GM18858 (cell line): ENCODE data around the gene ATRN.
"Not testable (repeated sequence)": the region's sequence is repeated elsewhere in the genome, so short reads cannot be mapped to it uniquely, and the experiment has no call there.

Experiments
- ATAC-seq: cut with Tn5 transposase; IDR thresholded peaks from one replicate; pipeline ENCODE4 v1.9.1; 2021; ENCODE audit not compliant: unreplicated experiment

ATRN gene

DNA sequence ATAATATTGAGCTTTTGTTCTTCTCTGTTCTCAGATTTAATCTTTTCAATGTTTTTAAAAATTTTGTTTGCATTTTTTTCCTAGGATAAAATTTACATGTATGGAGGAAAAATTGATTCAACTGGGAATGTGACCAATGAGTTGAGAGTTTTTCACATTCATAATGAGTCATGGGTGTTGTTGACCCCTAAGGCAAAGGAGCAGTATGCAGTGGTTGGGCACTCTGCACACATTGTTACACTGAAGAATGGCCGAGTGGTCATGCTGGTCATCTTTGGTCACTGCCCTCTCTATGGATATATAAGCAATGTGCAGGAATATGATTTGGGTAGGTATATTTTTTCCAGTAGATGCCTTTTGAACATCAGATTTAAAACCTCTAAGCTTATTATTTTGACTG lies 89.8 kb downstream of the ATRN start:
- ATAC-seq, result no peak

DNA sequence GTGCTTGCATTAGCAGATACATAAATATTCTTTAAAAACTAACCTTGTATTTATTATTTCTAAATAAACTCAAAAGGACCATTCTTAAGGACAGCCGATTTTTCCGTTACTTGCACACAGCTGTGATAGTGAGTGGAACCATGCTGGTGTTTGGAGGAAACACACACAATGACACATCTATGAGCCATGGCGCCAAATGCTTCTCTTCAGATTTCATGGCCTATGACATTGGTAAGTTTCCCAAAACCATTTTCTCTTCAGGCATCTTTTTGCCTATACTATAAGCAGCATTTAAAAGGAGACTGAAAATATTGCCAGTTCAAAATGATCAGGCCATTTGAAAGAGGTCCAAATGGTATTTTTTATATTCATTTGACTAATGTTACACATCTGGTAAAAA lies 92.3 kb downstream of the ATRN start:
- ATAC-seq, result no peak

DNA sequence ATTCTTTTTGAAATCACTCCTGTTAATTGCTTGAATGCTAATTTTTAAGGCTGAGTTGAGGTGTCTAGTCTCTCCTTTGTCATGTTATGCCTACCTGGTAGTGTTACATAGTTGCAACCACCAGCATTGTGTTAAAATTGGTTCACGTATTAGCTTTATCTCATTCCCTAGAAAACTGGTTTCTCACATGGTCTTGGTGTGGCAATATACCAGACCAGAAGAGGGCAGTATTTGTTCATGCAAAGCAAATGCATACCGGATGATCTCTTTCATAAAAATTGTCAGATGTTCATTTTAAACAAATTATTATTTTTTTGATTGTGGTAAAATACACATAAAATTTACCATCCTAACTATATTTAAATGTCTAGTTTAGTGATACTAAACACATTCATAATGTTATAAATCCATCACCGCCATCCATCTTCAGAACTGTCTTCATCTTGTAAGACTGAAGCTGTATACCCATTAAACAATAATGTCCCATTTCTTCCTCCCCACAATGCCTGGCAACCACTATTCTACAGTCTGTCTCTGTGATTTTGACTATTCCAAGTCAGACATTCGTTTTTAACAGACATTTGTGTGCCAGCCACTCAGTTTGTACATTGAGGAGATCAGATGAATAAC lies 92.8 kb downstream of the ATRN start:
- ATAC-seq, result no peak

DNA sequence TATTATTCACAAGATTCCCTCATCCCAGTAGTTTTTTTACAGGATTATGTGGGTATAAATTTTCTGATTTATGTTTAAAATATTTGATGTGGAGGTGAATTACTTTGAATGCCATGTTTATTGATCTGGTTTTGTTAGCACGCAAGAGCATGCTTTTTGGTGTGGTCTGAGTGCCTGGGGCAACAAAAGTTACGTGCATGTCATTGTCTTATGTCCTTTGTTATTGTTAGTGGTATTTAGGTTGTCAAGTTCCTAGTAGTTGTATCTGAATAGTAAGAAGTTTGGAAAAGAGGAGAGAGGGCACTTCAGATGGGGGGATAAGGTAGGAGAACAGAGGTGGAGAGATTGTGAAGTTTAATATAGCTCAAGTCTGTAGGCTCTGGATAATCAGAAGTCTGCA lies 95.0 kb downstream of the ATRN start:
- ATAC-seq, result no peak

DNA sequence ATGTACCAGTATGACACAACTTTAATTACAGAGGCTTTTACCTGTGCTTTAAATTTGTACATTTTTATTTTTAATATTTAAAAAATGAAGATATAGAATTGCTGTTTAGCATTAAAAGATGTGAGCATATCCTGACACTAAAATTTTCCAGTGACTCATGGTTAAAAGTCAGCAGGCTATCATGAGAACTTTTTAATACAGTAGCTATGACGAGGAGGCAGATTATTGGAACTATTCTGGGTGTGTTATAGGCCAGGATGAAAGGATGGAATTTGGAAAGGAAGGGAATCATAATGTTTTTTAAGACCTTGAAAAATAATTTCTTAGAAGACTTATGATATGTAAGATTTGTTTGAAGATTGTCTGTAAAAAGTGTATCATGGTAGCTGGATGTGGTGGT lies 101.3 kb downstream of the ATRN start:
- no peak for ATAC-seq

DNA sequence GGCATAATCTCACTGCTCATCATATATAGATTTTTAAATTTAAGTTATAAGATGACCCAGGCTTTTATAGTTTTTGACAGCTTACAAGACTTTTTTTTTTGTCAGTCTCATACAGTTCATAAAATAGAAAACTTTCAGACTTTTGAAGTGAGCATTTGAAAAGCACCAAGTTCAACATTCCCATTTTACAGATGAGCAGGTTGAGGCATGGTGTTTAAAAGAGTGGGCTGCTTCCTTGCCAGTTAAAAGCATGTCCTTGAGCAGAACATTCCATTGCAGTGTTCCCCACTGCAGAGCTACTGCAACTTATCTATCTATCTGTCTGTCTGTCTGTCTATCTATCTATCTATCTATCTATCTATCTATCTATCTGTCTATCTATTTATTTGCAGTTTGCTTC lies 105.5 kb downstream of the ATRN start:
- ATAC-seq, result no peak

DNA sequence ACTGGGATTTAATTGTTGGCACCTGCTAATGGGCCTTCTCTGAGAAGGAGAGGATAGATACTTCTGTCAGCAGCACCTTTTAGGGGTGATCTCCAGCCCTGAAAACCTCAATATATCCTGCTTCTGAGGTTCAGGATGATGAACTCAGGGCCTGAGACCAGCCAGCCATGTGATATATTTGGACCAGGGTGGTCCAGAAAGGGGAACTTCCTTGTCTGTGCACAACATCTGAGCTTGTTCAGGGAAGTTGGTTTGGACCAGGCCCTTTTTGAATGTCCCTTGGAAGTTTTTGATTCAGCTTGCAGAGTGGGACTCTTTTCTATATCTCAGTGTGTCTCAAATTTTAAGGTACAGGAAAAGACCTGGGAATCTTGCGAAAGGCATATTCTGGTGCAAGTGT lies 106.5 kb downstream of the ATRN start:
- ATAC-seq, result no peak

DNA sequence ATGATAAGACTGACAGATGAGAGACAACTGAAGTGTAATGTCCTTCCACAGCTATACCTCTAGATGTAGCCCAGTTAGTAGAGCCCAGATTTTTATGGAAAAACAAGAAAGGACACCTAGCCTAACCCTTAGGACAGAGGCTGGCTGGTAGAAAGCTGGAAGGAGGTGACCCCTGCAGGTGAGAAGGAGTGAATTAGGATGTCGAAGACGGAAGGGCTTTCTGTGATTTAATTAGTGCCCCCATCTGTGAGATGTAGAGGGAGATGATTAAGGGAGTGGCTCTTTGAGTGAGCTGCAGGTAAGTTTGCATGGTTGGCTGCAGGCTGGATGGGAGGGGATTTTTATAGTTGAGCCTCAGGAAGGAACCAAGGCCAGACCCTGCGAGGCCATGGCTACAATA lies 109.6 kb downstream of the ATRN start:
- no peak for ATAC-seq

DNA sequence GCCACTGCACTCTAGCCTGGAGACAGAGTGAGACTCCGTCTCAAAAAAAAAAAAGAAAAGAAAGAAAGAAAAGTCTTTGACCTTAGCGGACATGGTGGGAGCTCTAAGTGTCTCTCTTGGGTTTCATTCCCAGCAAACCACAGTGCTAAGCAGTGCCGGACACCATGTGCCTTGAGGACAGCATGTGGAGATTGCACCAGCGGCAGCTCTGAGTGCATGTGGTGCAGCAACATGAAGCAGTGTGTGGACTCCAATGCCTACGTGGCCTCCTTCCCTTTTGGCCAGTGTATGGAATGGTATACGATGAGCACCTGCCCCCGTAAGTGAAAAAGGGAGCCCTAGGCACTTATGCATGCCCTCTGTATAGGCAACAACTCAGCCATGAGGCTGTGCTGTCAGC lies 112.9 kb downstream of the ATRN start:
- no peak for ATAC-seq

DNA sequence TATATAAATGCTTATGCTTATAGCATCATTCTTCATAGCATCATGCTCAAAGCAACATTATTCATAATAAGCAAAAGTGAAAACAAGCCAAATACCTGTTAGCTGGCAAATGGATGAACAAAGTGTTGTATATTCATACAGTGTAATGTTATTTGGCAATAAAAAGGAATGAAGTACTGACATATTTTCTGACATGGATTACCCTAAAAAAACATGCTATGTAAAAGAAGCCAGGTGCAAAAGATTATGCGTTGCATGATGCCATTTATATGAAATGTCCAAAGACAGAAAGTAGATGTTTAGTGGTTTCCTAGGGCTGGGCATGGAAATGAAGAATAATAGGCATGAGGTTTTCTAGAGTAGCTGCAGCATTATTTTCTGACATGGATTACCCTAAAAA lies 115.3 kb downstream of the ATRN start:
- ATAC-seq, result no peak

DNA sequence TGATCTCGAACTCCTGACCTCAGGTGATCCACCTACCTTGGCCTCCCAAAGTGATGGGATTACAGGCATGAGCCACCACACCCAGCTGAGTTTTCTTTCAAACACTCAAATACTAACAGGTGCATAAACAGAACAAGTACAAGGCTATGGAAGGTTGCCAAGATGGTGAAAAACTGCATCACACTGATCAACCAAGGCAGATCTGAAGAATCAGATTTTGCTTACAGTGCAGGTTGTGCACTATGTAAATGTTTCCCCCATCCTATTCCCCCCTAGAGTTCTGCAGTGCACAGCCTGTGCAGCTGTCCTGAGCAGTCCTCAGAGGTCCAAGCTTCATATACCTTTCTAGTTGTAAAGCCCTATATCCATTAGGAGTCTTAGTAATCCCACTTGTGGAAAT lies 119.3 kb downstream of the ATRN start:
- no peak for ATAC-seq

DNA sequence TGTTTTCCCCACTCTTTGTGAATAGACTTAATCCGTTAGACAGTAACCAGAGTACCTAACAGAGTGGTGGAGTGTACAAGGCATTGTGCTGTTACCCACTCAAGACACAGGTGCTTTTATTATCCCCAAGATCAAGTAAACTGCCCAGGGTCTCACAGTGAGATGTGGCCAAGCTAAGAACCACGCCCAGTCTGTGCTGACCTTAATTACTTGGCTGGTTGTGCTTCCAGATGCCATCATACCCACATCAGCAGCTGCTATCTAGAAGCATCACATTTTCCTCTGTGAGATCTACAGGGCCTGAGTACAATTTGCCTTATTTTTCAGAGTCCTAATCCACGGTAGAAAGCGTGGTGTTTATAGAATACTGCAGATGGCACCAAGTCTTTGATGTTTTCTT lies 122.1 kb downstream of the ATRN start:
- no peak for ATAC-seq

DNA sequence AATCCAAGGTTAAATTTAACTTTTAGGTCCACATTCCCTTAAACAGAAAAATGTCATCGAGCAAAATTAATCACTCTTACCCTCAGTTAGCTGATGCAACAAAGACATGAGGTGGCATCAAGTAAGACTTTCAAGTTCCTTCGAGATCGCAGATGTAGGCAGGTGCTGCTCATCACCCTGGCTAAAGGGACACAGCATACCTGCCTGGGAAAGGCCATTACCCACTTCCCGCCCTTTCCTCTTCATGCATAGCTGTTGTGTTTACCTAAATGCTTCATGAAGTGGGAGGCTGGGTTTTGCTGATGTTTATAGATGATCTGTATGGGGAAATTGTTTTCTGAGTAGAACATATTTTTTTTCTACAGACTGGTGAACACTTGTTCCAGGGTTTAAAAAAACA lies 124.7 kb downstream of the ATRN start:
- ATAC-seq, result no peak

DNA sequence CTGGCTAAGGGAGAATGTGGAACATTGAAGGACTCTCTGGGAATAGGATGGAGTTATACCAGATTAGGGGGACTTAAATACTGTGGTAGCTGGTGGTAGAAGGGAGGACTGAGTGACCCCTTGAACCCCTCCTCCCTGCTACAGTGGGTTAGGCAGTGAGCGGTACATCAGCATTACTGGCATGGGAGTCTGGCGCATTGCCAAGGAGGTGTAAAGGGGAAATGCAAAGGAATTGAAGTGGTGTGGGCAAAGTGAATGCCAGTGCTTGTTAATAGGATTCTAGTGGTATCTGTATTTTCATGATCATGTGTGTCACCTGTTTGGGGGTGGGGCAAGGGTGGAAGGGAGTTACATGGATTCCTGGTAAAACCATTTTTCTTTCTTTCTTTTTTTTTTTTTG lies 132.3 kb downstream of the ATRN start:
- ATAC-seq, result no peak

DNA sequence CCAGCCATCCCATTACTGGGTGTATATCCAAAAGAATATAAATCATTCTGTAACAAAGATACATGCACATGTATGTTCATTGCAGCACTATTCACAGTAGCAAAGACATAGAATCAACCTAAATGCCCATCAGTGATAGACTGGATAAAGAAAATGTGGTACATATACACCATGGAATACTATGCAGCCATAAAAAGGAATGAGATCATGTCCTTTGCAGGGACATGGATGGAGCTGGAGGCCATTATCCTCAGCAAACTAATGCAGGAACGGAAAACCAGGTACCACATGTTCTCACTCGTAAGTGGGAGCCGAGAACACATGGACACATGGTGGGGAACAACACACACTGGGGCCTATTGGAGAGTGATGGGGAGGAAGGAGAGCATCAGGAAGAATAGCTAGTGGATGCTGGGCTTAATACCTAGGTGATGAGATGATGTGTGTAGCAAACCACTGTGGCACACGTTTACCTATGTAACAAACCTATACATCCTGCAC lies 134.6 kb downstream of the ATRN start:
- ATAC-seq, result not testable (repeated sequence)

DNA sequence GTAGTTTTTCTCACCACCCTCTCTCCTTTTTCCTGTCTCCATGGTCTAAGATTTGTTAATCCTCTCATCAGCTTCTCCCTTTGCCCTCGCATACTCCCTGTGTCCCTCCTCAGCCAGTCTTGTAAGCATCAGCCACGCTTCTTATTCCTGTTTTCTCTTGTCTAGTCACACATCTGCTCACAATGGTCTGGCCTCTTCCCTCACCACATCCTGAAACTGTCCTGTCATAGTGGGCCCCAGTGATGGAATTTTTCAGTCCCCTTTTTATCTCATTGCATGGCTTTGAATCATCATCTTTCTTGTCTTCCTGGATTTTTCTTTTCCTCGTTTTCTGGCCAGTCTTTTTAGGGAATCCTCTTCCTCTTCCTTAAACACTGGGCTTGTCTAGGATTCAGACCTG lies 135.2 kb downstream of the ATRN start:
- no peak for ATAC-seq

DNA sequence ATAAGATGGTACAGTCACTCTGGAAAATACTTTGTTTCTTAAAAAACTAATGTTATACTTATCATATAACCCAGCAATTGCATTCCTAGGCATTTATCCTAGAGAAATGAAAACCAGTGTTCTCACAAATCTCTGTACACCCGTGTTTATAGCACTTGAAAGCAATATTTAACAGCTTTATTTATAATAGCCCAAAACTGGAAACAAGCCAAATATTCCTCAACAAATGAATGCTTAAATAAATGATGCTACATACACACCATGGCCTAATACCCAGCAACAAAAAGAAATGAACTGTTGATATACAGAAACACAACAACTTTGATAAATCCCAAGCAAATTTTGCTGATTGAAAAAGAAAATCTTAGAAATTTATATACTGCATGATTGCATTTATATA lies 141.1 kb downstream of the ATRN start:
- no peak for ATAC-seq

DNA sequence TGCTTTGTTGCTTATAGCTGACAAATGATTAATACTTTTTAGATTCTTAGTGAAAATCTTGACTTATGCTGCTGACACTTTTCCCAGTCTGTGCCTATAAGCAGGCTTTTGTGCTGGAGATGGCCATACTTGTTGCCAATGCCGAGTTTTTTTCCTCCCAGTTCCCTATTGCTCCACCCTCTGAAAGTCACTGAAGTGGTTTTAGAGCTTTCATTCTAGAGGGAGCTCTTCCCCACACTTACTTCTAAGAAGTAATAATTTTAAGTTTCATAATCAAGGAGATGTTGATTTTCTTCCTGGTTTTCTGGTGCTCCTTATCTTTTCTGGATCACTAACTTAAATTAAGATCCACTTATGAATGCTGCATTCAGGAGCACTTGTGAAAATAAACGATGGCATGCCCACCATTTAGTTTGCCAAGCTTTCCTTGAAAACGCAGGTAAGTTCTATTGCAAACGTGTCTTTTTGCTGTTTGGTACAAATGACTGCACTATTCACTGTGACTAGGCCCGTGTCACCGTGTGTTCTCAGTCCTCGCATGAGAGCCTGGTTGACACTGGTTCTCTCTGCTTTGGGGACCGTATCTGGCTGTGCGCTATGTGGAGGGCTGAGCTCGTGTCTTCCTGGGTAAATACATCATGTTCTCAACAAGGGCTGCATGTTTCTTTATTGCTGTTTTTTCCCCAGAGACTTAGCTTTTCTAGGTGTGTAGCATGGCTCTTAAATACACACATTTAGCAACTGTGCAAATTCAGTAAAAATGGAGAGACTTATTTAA lies 142.2 kb downstream of the ATRN start:
- ATAC-seq, result no peak

DNA sequence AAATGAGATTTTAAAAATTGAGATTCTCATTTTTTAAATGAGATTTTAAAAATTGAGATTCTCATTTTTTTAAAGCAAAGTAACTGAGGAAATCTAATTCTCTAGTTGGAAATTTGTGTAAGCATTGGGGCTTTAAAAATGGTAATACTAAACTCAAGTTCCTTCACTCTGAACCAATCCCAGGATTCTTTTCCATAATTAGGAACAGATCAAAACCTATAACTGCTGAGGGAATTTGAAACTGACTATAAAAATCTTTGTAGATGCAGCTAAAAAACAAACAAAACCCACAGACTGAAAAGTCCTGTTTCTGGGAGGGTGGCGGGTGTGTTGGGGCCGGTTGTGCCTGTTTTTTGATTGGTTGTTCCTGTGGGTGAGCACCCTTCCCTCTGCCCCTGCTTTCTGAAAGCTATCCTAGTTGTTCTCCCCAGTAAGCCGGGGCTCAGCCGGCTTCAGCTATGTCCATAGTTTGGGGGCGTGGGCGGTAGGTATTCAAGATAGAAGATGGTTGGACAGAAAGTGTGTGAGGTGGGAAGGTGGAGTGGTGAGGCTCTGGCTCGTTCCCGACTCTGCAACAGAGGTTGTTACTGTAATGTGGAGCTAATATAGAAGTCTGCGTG lies 143.1 kb downstream of the ATRN start:
- ATAC-seq, result no peak

DNA sequence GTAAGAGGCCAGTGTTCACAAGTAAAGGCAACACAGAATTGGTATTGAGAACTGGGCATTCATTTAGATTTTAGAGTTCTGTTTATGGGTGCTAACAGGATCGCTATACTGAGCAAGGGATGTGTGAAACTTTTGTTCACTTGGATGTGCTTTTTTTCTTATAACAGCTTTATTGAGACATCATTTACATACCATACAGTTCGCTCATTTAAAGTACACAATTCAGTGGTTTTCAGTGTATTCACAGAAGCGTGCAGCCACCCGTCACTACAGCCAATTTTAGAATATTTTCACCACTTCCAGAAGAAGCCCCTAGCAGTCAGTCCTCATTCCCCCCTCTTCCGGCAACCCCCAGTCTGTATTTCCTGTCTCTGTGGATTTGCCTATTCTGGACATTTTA lies 143.6 kb downstream of the ATRN start:
- ATAC-seq, result no peak

DNA sequence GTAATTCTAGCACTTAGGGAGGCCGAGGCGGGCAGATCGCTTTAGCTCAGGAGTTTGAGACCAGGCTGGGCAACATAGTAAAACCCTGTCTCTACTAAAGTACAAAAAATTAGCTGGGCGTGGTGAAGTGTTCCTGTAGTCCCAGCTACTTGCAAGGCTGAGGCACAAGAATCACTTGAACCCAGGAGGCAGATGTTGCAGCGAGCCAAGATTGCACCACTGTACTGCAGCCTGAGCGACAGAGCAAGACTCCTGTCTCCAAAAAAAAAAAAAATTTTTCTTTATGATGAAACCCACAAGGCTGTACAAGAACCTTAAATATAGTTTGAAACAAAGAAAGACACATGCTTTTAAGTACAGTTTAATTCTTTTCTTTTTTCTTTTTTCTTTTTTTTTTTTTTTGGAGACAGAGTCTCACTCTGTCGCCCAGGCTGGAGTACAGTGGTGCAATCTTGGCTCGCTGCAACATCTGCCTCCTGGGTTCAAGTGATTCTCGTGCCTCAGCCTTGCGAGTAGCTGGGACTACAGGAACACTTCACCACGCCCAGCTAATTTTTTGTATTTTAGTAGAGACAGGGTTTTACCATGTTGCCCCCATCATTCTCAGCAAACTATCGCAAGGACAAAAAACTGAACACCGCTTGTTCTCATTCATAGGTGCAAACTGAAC lies 144.5 kb downstream of the ATRN start:
- ATAC-seq, result not testable (repeated sequence)

DNA sequence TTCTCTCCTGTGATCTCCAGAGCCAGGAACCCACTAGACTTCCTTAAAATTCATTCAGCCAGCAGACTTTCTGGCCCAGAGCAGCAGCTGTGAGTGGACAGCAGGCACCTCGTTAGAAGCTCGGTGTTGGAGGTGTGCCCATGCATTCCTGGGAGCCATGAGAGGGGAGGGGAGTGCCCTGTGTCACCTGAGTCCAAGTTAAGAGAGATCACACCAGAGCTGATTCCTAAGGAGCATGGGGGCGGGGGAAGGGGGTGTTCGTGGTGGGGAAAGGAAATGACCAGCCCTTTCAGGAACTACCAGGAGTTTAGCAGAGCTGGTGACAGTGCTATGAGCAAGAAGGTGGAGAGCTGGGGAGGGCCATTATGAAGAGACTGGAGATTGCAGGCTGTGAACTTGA lies 145.4 kb downstream of the ATRN start:
- ATAC-seq, result no peak
